Measurements from ENCODE around the gene SLC15A4.
A peak's percentile ranks its signal among the peaks of the same experiment; 100 is the strongest.
"Not testable (repeated sequence)": the region's sequence is repeated elsewhere in the genome, so short reads cannot be mapped to it uniquely, and the experiment has no call there.

The SLC15A4 gene

DNA sequence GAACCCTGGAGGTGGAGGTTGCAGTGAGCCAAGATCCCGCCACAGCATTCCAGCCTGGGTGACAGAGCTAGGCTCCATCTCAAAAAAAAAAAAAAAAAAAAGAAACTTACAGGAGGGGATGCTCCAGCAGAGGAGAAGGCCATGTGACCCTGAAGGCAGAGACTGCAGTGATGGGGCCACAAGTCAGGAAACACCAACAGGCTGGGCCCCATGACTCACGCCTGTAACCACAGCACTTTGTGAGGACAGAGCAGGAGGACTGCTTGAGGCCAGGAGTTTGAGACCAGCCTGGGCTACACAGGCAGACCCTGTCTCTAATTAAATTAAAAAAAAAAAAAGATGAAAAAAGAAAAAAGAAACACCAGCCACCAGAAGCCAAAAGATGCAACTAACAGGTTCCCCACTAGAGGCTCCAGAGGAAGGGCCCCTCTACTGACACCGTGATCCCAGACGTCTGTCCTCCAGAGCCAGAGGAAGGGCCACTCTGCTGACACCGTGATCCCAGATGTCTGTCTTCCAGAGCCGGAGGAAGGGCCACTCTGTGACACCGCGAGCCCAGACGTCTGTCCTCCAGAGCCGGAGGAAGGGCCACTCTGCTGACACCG, 20.4 kb upstream of the SLC15A4 start:
- no peak for DNase-seq (ENCODE audit: low read depth in 2 of 2)

DNA sequence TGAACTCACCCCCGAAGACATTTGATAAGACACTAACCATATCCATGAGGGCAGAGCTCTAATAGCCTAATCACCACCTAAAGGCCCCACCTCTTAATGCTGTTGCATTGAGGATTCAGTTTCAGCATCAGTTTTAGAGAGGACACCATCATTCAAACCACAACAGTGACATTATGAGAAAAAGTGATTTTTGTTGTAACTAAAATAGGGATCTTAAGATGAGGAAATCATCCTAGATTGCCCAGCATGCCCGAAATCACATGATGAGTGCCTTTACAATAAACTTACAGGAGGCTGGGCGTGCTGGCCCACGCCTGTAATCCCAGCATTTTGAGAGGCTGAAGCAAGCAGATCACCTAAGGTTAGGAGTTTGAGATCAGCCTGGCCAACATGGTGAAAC, 19.8 kb upstream of the SLC15A4 start:
- DNase-seq (ENCODE audit: low read depth in 2 of 2), result no peak

GRCh38 chr12:128842579-128842978, 18.8 kb upstream of the SLC15A4 start:
- DNase-seq (ENCODE audit: low read depth in 2 of 2), result no peak

DNA sequence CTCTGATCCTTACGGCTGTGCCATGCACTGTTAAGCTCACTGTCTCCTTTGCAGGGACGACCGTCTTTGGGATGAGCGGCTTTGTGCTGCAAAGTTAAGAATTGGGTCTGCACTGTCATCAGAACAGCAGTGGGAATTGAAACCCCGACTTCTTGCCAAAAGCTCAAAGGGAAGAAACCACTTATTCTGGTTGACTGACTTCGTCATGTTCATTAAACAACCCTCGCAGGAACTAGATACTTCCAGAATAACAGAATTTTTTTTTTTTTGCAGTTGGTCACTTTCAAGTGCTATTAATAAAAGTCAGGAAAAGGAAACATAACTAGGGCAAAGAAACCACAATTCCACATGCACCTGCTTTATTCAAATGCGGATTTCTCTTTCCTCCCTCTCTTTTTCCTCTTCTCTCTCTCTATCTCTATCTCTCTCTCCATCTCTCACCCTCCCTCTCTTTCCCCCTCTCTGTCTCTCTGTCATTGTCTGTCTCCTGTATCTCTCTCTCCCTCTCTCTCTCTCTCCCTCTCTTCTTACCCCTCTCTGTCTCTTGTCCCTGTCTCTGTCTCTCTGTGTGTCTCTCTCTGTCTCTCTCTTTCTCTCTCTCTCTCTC, 17.2 kb upstream of the SLC15A4 start:
- DNase-seq (ENCODE audit: low read depth in 2 of 2), result no peak

DNA sequence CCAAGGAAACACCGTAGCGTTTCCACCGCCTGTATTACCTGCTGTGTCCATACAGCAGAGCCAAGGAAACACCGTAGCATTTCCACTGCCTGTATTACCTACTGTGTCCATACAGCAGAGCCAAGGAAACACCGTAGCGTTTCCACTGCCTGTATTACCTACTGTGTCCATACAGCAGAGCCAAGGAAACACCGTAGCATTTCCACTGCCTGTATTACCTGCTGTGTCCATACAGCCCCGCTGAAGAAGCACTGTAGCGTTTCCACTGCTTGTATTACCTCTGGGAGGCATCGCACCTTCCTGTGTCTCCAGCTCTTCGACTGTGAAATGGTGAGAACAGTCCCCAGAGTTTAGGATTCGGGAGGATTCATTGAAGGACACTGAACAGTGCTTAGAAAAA, 16.1 kb upstream of the SLC15A4 start:
- DNase-seq (ENCODE audit: low read depth in 2 of 2), result not testable (repeated sequence)

DNA sequence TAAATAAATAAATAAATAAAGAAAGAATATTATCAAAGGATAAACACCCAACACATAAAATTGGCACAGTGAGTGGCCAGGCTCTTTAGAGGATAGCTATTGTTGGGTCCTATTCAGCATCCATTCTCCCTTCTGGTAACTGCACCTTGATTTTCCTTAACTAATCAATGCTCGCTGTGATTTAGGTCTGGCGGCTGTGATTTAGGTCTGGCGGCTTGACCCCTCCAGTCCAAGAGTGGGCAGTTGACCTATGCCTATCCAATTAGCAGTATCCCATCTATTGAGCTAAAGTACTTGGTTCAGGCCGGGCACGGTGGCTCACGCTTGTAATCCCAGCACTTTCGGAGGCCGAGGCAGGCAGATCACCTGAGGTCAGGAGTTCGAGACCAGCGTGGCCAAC, 9.7 kb upstream of the SLC15A4 start:
- DNase-seq (ENCODE audit: low read depth in 2 of 2), result no peak

GRCh38 chr12:128830505-128830893, 6.7 kb upstream of the SLC15A4 start:
- no peak for DNase-seq (ENCODE audit: low read depth in 2 of 2)

DNA sequence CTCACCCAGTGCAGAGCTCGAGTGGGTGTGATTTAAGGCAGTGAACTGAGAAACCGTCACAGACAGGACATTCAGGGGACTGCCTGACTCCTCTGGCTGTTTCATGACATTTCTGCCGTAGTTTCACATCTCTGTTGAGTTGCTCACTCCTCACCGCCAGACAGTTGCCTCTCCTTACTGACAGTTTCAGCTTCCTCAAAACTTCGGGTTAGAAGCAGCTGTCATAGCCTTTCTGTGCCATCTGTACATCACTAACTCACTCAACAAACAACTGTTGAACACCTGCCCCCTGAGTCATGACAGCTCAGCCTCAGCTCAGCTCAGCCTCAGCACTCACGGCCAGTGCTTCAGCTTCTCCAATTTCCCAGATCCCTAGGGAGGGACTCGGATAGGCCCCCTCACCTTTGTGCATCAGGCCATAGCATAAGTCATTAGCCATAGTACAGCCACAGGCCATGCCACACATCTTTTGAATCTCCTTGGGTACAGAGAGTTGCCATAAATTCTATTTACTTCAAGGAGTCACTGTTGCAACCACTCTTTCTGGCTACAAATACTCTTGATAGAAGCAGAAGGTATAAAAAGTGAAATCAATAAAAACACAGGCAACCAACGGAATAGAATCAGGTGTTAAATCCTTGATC, 6.2 kb upstream of the SLC15A4 start:
- no peak for DNase-seq (ENCODE audit: low read depth in 2 of 2)

- DNase-seq (ENCODE audit: low read depth in 2 of 2), result no peak
These were observed 4.0 kb upstream of the SLC15A4 start for GRCh38 chr12:128827724-128828123.

GRCh38 chr12:128825835-128826234, 2.1 kb upstream of the SLC15A4 start:
- no peak for DNase-seq (ENCODE audit: low read depth in 2 of 2)

- peak in 1 of 2 donors; percentile 12 for DNase-seq (ENCODE audit: low read depth in 2 of 2)
These were observed 392 bp downstream of the SLC15A4 start for GRCh38 chr12:128823216-128823915.

DNA sequence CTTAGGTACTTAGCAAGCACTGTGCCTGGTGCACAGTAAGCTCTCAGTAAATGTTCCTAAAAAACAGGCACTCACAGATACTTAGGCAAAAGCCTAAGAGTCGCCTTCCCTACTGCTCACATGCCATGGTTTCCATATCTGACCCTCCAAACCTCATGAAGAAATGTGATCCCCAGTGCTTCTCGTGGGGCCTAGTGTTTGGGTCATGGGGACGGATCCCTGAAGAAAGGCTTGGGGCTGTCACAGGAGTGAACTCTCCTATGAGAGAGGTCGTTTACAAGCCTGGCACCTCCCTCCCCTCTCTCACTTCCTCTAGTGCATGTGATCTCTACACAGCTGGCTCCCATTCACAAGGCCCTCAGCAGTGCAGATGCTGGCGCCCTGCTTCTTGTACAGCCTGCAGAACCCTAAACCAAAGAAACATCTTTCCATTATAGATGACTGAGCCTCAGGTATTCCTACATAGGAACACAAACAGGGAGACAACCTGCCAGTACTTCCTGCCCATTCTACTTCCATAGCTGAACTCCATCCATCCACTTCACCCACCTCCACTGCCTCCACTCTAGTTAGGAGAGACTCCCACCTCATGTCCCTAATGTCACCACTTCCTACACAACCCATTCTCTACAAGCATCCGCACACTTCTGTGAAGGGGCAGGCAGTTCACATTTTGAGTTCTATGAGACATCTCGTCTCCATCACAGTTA, 2.9 kb downstream of the SLC15A4 start:
- no peak for DNase-seq (ENCODE audit: low read depth in 2 of 2)

DNA sequence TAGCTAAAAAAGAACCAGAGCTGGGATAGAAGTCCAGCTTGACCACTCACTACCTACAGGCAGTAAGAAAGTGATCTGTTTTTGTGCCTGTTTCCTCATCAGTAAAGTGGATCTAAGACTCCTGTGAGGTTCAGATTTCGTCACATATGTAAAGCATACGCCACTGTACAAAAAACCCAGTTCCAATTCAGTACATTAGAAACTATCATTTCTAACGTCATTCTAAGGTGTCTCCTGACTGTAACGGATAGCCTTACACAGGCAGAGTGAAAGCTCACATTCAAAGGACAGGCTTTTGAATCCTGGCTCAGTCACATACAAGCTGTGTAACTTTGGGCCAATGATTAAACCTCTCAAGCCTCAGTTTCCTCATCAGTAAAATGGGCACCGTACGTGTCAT, 3.5 kb downstream of the SLC15A4 start:
- DNase-seq (ENCODE audit: low read depth in 2 of 2), result no peak

- DNase-seq (ENCODE audit: low read depth in 2 of 2), result no peak
These were observed 4.2 kb downstream of the SLC15A4 start for GRCh38 chr12:128819293-128820144.

DNA sequence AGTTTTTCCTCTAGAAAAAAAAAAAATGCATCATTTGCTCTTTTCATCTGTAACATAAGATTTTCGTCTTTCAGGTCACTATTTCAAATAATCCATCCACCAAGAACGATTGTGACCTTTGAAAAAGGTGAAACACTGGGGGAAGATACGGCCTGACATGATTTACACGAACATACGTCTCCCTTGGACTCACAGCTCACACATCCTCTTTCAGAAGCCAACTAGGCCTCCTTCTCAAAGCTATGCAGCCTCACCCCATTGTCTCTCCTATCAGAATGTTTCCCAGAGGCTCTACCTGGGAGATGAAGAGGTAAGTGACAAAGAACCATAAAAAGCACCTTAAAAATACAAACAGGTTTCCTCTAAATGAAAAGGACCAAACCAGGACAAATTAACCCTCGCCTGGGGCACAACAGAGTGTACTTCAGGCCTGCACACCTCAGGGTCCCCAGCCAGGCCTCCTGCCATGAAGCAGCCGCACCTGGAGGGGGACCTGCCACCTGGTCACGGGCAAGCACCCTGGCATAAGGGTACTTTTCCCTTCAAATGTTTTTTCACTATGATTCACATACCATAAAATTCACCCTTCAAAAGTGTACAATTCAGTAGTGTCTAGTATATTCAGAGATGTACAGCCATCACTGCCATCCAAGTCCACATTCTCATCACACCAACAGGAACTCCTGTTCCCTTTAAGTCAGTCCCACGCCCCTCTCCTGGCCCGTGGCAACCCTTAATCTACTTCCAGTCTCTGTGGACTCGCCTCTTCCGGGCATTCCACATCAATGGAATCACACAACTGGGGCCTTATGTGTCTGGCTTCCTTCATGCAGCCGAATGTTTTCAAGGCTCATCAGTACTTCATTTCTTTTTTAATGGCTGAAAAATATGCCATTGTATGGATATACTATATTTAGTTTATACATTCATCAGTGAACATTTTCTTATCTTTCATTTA, 5.4 kb downstream of the SLC15A4 start:
- DNase-seq (ENCODE audit: low read depth in 2 of 2), result no peak

- DNase-seq (ENCODE audit: low read depth in 2 of 2), result no peak
These were observed 6.4 kb downstream of the SLC15A4 start for GRCh38 chr12:128817111-128818015.

DNA sequence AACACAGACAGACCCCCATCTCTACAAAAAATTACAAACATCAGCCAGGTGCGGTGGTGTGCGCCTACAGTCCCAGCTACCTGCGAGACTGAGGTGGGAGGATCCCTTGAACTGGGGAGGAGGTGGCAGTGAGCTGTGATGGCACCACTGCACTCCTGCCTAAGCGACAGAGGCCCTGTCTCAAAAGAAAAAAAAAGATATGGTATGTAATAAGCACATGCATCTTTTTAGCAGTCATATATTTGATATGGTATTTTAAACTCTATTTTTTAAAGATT, 7.2 kb downstream of the SLC15A4 start:
- no peak for DNase-seq (ENCODE audit: low read depth in 2 of 2)

GRCh38 chr12:128815779-128816642, 7.7 kb downstream of the SLC15A4 start:
- DNase-seq (ENCODE audit: low read depth in 2 of 2), result no peak
